ENCODE measurements around the gene RALGAPA2.

GRCh38 chr20:20529597-20529996 is 182.8 kb downstream of the RALGAPA2 start:
- TF ChIP-seq CTCF (conservative IDR thresholded peaks at IDR 0.05 in 1 of 2, IDR thresholded peaks at IDR 0.05 in 1 of 2; ENCODE audit: low read depth in 1 of 2, low read length in 2 of 2): no peak
- no peak for TF ChIP-seq EZH2 (IDR thresholded peaks at IDR 0.05; ENCODE audit: low read length, missing control alignments)
